ENCODE measurements around the gene MPPED1. TPM values are rescaled to one million over a fixed set of nuclear protein-coding genes. Genes with fewer than 3 reads are reported as not detected.

The MPPED1 gene
- total RNA-seq, 1 donor from 2014 or later = not detected

DNA sequence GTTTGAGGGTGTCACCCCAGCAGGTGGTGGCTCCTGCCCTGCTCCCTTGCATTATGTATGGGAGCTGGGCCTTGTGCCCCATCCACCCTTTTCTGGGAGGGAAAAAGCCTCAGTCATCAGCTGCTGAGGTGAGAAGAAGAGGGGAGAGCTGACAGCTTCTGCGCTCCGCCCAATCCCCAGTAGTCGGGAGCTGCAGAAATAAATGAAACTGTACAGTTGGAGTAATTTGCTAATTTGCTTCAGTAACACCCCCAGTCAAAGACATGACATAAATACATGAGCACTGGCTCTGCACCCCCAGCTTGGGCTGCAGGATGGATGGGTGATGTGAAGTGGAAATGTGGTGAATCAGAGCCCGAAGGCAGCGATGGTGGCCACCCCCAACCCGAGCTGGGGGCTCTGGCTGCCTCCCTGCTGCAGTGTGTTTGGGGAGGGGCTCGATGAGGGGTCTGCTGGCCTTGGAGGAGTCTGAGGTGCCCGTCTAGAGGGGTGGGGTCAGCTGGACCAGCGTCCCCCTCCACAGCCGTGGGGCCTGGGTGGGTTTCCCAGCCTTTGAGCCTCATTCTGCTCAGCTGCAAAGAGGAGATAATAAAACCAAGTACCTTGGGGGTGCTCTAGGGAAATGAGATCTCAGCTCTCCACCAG lies 59.2 kb downstream of the MPPED1 start:
- H3K36me3 Mint-ChIP-seq (ENCODE audit: low read depth) = no peaks in the 10 kb centered on the region

DNA sequence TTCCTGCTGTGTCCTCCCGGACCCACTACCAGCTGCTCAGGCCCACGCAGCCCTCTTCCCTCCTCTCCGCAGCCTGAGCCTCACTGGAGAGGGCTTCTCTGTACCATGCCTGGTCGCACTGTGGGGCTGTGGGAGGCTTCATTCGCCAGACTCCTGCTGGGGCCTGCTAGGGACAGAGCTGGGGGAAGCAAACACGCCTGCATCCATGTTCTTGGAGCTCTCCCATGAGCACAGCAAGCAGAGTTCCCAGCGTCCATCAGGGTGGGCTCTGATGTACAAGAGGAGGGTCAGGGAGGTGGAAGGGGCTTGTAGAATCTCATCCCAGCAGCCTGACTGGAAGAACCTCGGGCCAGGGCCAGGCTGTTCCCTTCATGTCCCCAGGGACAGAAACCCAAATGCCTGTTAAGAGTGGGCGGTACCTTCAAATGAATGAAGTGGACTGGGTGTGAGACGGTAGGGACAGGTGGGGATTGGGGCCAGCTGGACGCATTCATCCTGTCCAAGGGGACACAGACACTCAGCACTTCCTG lies 59.9 kb downstream of the MPPED1 start:
- no peak overlapping the region for H3K27ac Mint-ChIP-seq
- no peak overlapping the region for H3K4me3 Mint-ChIP-seq
- DNase-seq = no peak
- intact Hi-C loops (cut with micrococcal nuclease) = no loop called here
- no peaks in the 10 kb centered on the region for H3K36me3 Mint-ChIP-seq (ENCODE audit: low read depth)
- peaks cover 2% of the 10 kb centered on the region for H3K27me3 Mint-ChIP-seq
- H3K4me1 Mint-ChIP-seq = no peaks in the 10 kb centered on the region
- no peaks in the 10 kb centered on the region for H3K9me3 Mint-ChIP-seq

More for the DNA sequence above, 59.2 kb downstream of the MPPED1 start:
- Mint-ChIP-seq H3K27ac (no peak overlapping the region), H3K9me3 (no peaks in the 10 kb centered on the region), H3K4me3 (no peak overlapping the region), H3K4me1 (no peaks in the 10 kb centered on the region), H3K27me3 (peaks cover 2% of the 10 kb centered on the region)
- intact Hi-C loops (cut with micrococcal nuclease) = no loop called here
- no peak for DNase-seq

DNA sequence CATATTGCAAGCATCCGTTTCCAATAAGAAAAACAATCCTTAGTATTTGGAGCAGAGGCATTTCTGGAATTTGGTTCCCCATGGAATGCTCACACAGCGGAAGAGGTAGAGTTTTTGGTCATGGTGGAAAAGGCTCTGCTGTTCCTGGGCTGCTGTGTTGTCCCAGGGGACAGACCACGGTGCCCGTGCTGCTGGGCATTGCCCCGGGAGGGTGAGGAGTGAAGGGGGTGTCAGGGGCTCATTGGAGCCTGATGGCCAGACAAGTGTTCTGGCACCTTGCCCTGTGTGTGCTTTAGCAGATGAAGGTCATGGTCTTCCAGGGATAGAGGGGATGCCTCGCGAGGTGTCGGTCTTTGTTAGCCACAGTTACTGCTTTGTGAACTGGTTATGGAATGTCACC lies 61.2 kb downstream of the MPPED1 start:
- Mint-ChIP-seq H3K4me1 (no peaks in the 10 kb centered on the region), H3K27me3 (no peaks in the 10 kb centered on the region), H3K4me3 (no peak overlapping the region), H3K9me3 (no peaks in the 10 kb centered on the region), H3K27ac (no peak overlapping the region), H3K36me3 (ENCODE audit: low read depth) (no peaks in the 10 kb centered on the region)
- no peak for DNase-seq
- intact Hi-C loops (cut with micrococcal nuclease) = no loop called here

DNA sequence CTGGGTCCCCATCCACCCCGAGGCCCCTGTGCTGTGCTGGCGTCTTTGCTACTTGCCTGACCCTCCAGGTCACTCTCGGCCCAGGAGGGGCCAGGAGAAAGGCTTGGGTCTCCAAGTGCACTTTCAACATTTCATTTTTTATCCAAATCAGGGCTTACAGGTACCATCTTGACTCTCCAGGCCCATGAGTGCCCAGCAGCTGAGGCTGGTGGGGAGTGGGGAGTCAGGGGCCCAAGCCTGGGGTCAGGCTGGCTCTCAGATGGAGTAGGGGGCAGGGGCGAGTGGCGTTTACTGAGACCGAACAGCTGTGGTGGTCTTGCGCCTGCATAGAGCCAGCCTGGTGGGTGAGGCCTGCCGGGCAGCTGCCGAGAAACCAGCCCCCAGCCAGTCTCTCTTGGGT lies 61.6 kb downstream of the MPPED1 start:
- H3K4me1 Mint-ChIP-seq = no peaks in the 10 kb centered on the region
- no peaks in the 10 kb centered on the region for H3K9me3 Mint-ChIP-seq
- no peaks in the 10 kb centered on the region for H3K36me3 Mint-ChIP-seq (ENCODE audit: low read depth)

DNA sequence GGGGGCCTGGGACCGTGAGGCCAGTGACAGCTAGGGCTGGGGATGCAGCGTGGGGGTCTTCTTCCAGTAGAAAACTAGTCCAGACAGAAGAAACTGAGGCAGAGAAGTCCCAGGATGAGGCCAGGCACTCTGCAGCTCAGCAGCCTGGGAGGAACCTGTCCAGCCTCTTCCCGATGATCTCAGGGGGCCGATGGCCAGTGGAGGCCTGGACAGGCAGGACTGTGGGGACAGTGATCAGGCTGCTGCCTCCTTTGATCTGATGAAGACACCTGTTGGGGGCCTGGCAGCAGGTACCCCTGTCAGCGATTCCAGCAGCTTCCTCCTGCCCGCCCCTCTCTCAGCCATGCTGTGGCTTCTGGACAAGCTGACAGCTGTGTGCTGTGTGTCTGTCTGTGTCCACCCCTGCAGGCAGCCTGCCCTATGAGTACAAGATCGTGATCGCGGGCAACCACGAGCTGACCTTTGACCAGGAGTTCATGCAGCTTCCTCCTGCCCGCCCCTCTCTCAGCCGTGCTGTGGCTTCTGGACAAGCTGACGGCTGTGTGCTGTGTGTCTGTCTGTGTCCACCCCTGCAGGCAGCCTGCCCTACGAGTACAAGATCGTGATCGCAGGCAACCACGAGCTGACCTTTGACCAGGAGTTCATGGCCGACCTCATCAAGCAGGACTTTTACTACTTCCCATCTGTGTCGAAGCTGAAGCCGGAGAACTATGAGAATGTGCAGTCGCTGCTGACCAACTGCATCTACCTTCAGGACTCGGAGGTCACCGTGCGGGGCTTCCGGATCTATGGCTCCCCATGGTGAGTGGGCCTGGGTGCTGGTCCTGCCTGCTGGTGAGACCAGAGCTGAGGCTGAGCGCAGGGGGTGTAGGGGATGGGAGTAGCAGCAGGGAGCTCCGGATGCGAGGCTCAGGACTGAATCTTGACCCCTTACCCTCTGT lies 62.6 kb downstream of the MPPED1 start:
- H3K36me3 Mint-ChIP-seq (ENCODE audit: low read depth) = no peaks in the 10 kb centered on the region
- no peak for DNase-seq
- H3K27ac Mint-ChIP-seq = no peak overlapping the region
- intact Hi-C loops (cut with micrococcal nuclease) = no loop called here
- H3K27me3 Mint-ChIP-seq = no peaks in the 10 kb centered on the region
- no peak overlapping the region for H3K4me3 Mint-ChIP-seq
- H3K4me1 Mint-ChIP-seq = no peaks in the 10 kb centered on the region
- H3K9me3 Mint-ChIP-seq = no peaks in the 10 kb centered on the region

More for the DNA sequence above, 61.6 kb downstream of the MPPED1 start:
- Mint-ChIP-seq H3K27ac (no peak overlapping the region), H3K27me3 (no peaks in the 10 kb centered on the region), H3K4me3 (no peak overlapping the region)
- no peak for DNase-seq
- intact Hi-C loops (cut with micrococcal nuclease) = no loop called here

DNA sequence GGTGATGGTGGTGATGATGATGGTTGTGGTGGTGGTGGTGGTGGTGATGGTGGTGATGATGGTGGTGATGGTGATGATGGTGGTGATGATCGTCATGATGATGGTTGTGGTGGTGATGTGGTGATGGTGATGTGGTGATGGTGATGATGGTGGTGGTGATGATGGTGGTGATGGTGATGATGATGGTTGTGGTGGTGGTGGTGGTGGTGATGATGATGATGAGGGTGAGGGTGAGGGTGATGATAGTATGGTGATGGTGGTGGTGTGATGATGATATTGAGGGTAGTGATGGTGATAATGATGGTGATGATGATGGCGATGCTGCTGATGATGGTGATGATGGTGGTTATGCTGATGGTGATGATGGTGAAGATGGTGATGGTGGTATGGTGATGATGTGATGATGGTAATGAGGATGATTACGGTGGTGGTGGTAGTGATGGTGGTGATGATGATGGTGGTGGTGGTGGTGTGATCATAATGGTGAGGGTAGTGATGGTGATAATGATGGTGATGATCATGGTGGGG lies 63.8 kb downstream of the MPPED1 start:
- Mint-ChIP-seq H3K27me3 (no peaks in the 10 kb centered on the region), H3K4me3 (no peak overlapping the region), H3K27ac (no peak overlapping the region), H3K36me3 (ENCODE audit: low read depth) (no peaks in the 10 kb centered on the region), H3K9me3 (no peaks in the 10 kb centered on the region), H3K4me1 (no peaks in the 10 kb centered on the region)
- intact Hi-C loops (cut with micrococcal nuclease) = no loop called here
- no peak for DNase-seq

DNA sequence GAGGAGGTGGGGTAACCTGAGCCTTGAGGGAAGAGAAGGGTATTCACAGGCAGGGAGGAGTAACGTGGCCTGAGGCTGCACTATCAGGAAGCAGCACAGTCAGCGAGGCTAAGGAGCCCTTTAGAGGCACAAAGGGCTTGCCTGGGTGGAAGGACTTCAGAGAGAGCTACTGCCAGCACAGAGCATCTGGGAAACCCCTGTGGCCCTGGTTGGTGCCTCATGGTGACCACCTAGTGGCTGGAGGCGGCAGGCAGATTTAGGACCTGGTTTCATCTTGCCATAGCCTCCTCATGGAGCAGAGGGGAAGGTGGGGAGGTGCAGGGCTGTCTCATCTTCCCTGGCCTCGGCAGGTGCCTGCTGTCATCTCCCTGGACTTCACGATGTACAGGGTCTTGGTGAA lies 64.5 kb downstream of the MPPED1 start:
- Mint-ChIP-seq H3K4me1 (peaks cover 3% of the 10 kb centered on the region), H3K36me3 (ENCODE audit: low read depth) (no peaks in the 10 kb centered on the region), H3K27me3 (no peaks in the 10 kb centered on the region), H3K27ac (no peak overlapping the region), H3K4me3 (no peak overlapping the region), H3K9me3 (no peaks in the 10 kb centered on the region)
- intact Hi-C loops (cut with micrococcal nuclease) = no loop called here
- DNase-seq = no peak

DNA sequence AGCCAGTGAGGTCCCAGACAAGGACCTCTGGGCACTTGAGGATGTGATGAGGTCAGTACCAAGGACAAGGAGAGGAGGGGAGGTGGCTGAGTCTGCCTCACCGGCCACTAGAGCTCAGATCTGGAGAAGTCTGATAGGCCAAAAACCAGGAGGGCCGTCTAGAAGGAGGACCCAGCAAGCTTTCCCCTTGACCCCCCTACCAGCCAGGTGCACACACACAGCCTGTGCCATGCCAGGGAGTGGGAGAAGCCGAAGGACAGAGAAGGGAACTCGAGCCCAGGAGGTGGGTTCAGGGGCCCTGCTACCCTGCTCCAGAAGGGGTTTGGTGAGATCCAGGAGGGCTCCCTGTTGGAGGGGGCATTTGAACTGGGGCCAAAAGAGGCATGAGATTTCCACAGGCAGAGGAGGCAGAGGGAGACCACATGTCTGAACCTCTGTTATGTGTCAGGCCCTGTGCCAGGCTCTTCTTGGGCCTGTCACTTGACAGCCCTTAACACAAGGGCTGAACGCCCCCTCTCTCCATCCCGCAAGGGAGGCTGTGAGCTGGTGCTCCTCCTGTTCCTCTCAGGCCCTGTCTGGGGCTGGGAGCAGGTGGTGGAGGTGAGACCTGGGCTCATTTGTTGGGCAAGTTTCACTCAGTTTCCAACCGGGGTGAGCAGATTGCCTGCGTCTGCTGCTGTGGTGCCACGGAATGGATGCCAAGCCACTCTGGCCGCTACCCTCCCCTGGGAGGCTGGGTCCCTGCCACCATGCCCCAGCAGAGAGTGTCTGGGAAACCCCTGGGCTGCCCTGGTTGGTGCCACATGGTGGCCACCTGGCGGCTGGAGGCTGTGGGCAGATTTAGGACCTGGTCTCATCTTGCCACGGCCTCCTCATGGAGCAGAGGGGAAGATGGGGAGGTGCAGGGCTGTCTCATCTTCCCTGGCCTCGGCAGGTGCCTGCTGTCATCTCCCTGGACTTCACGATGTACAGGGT lies 65.2 kb downstream of the MPPED1 start:
- Mint-ChIP-seq H3K4me3 (no peak overlapping the region), H3K27me3 (no peaks in the 10 kb centered on the region), H3K4me1 (peaks cover 5% of the 10 kb centered on the region), H3K36me3 (ENCODE audit: low read depth) (no peaks in the 10 kb centered on the region), H3K9me3 (no peaks in the 10 kb centered on the region), H3K27ac (no peak overlapping the region)
- no peak for DNase-seq
- intact Hi-C loops (cut with micrococcal nuclease) = no loop called here

DNA sequence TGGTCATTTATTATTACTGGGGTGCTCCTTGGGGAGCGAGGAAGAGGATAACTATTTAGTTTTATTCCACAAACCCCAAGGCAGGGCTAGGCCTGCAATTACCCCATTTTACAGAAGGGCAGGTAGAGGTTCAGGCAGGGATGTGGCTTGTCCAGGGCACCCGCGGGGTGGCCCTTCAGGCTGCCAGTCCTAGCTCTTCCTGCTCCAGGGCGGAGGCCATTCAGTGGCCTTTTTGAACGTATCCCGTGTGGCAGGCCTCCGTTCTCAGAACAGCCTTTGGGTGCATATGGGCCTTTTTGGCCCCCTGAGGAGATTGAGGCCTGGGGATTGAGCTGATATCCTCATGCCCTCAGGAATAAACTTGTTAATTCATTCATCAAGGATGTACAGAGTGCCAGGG lies 66.2 kb downstream of the MPPED1 start:
- no peak for DNase-seq
- Mint-ChIP-seq H3K36me3 (ENCODE audit: low read depth) (no peaks in the 10 kb centered on the region), H3K27me3 (no peaks in the 10 kb centered on the region), H3K4me3 (no peak overlapping the region), H3K27ac (no peak overlapping the region), H3K4me1 (peaks cover 5% of the 10 kb centered on the region), H3K9me3 (no peaks in the 10 kb centered on the region)
- intact Hi-C loops (cut with micrococcal nuclease) = no loop called here

DNA sequence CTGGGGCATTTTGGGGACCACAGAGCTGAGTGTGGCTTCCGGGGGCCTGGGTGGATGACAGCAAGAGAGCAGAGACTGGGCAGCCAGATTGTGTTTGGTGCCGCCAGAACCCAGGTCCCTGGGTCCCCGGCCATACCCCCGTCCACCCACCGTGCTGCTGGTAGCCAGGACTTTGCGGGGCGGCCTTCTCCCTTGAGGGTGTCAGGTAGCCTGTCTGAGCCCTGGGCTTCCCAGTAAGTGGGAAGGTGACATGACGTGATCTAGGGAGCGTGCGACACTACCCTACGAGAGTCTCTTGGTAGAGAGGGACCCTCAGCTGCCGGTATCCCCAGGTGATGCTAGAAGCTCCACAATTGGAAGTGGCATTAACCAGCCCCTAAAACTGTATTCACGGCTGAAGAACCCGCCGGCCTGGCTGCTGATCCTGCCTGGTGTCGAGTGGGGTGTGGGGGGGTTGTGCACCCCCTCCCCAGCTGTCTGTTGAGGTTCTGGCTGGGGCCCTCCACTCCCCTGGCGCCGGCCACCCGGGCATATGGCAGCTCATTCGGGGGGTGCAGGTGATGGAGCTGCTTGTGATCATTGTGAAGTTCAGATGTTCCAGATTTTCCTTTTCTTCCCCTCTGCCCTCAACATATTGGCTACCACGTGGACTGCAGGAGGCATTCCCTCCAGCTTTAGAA lies 66.9 kb downstream of the MPPED1 start:
- Mint-ChIP-seq H3K9me3 (no peaks in the 10 kb centered on the region), H3K4me1 (peaks cover 5% of the 10 kb centered on the region), H3K27ac (no peak overlapping the region), H3K36me3 (ENCODE audit: low read depth) (no peaks in the 10 kb centered on the region), H3K4me3 (no peak overlapping the region), H3K27me3 (no peaks in the 10 kb centered on the region)
- intact Hi-C loops (cut with micrococcal nuclease) = no loop called here
- no peak for DNase-seq

DNA sequence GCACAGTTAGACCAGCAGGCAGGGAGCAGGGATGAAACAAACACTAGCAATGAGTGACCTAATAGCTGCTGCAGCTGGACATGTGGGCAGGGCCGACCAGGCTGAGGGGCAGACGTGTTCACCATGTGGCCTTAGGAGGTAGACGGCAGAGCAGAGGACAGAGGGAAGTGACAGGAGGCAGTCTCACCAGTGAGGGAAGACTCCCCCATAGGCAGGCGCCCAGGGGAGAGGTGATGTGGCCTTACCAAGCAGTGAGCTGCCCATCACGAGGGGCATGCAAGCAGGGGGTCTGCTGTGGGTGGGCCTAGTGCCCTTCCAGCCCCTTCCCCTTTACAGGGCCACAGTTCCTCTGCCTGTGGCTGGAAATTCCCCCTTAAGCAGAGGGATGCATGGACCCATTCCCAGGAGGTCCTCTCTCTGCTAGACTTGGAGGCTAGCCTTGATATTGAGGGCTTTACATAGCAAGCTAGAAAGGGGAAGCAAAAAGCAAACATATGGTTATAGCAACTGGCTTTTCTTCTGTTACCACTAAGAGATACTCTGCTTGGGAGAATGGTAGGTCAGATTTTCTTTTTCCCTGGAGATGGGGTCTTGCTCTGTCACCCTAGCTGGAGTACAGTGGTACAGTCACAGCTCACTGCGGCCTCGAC lies 67.6 kb downstream of the MPPED1 start:
- Mint-ChIP-seq H3K9me3 (no peaks in the 10 kb centered on the region), H3K27ac (no peak overlapping the region), H3K4me3 (no peak overlapping the region), H3K36me3 (ENCODE audit: low read depth) (no peaks in the 10 kb centered on the region), H3K27me3 (no peaks in the 10 kb centered on the region), H3K4me1 (peaks cover 5% of the 10 kb centered on the region)
- intact Hi-C loops (cut with micrococcal nuclease) = no loop called here
- DNase-seq = no peak

DNA sequence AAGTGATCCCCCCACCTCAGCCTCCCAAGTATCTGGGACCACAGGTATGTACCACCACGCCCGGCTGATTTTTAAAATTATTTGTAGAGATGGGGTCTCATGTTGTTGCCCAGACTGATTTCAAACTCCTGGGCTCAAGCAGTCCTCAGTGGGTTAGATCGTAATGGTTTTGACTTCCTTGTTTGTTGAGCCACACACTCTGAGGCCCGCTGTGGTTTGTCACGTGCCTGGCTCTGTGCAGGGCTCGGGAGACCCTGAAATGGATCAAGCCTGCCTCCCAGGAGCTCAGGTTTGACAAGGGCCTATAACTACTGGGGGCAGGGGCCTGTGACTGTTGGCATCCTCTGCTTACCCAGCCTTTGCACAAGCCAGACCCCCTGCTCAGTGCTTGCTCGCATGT lies 68.1 kb downstream of the MPPED1 start:
- no peaks in the 10 kb centered on the region for H3K27me3 Mint-ChIP-seq
- H3K9me3 Mint-ChIP-seq = no peaks in the 10 kb centered on the region
- peaks cover 5% of the 10 kb centered on the region for H3K4me1 Mint-ChIP-seq
- DNase-seq = no peak
- no peak overlapping the region for H3K4me3 Mint-ChIP-seq
- H3K36me3 Mint-ChIP-seq (ENCODE audit: low read depth) = no peaks in the 10 kb centered on the region
- no peak overlapping the region for H3K27ac Mint-ChIP-seq
- intact Hi-C loops (cut with micrococcal nuclease) = no loop called here

Measured in activated CD4-positive, alpha-beta T cell treated with anti-CD3 and anti-CD28 coated beads, Interleukin-2, amount 10 ng/mL, durations not matched to agents 24 days and 14 days (primary cell).